Prostate gland (tissue), 2 donors: ENCODE results near the gene LFNG. TPM values are rescaled to one million over a fixed set of nuclear protein-coding genes. Genes with fewer than 3 reads are reported as not detected.

Experiments
- DNase-seq: peaks from one replicate; pipeline ENCODE4 v3.0.0-alpha.2; 2019; ENCODE audit warnings: low spot score
- H3K27ac ChIP-seq, 2 donors: fragments of 200-600 bp; sonication (generic); 2 replicates each; pipeline ENCODE4 v1.5.1; 2017 to 2019
- H3K27me3 ChIP-seq: fragments of 200-600 bp; sonication (generic); replicated peaks from 2 replicates; pipeline ENCODE4 v1.5.1; 2019; ENCODE audit not compliant: insufficient read depth
- H3K36me3 ChIP-seq, 2 donors: fragments of 200-600 bp; sonication (generic); 1 replicate in 1 of 2; 2 replicates in 1 of 2; pipeline versions ENCODE4 v1.5.1 to v1.8.1; 2017 to 2019
- H3K4me1 ChIP-seq: fragments of 200-600 bp; sonication (generic); replicated peaks from 2 replicates; pipeline ENCODE4 v1.5.1; 2019
- H3K4me3 ChIP-seq, 2 donors: fragments of 200-600 bp; sonication (generic); 2 replicates each; pipeline ENCODE4 v1.5.1; 2017 to 2019
- H3K9me3 ChIP-seq: fragments of 200-600 bp; sonication (generic); 2 replicates; pipeline ENCODE4 v1.5.1; 2017
- CTCF ChIP-seq, 4 experiments: fragments of 200-600 bp in 2 of 4; fragments of 450-650 bp in 2 of 4; sonication (generic) in 2 of 4; IDR thresholded peaks; 1 replicate in 3 of 4; 2 replicates in 1 of 4; pipeline ENCODE4 v1.5.1; 2016 to 2019; ENCODE audit warnings: antibody characterized with exemption in 4 of 4, mild to moderate bottlenecking in 2 of 4, moderate library complexity in 2 of 4
- POLR2A ChIP-seq: fragments of 450-650 bp; IDR thresholded peaks from one replicate; pipeline ENCODE4 v1.6.1; 2016; ENCODE audit warnings: antibody characterized with exemption, mild to moderate bottlenecking
- POLR2AphosphoS5 ChIP-seq: sonication (generic); formaldehyde crosslinking; IDR thresholded peaks from one replicate; pipeline ENCODE4 v1.6.1; 2017; ENCODE audit warnings: antibody characterized with exemption
- WGBS: methylation state at CpG from one replicate; pipeline ENCODE4 v1.1.5; 2018; 5-methylcytosine and 5-hydroxymethylcytosine counted together
- intact Hi-C: fragments of 100-400 bp; cut with DNase I; formaldehyde crosslinking; loops from one replicate; pipeline ENCODE4 v1.14.2; 2022
- total RNA-seq, 2 donors: library from RNA; depleted of rRNA; stranded (reverse); fragments of >200 nt; gene quantifications; one replicate each; pipeline ENCODE4 v1.1.0, GENCODE V29; 2016

The LFNG gene
- total RNA-seq, 2 donors from 2014 or later: 45.6 to 51.7 TPM

DNA sequence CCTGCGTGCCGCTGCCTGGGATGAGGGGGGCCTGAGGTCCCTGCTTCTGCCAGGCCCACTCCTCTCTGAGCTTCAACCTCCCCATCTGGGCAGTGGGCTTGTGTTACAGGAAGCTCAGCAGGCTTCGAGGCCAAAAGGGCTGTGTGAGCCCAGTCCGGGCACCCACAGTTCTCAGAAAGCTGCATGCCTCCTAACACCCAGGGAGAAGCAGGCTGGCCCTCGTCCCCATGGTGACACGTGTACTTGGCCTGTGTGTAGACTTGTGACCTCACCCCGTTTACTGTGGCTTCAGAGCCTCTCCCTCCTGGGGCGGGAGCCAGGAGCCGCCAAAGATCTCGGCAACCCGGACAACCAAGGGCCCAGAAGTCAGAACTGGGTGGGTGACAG, 41.2 kb upstream of the LFNG start:
- Histone ChIP-seq H3K27ac (peak overlapping the region; percentile 27 to 66), H3K9me3 (no peaks in the 10 kb centered on the region), H3K4me1 (peaks cover 11% of the 10 kb centered on the region), H3K4me3 (no peak overlapping the region), H3K36me3 (no peaks in the 10 kb centered on the region), H3K27me3 (no peaks in the 10 kb centered on the region)
- intact Hi-C loops: no loop called here
- 4% methylated on average over 4 of the region's 11 CpGs for WGBS
- no peak for TF ChIP-seq POLR2A
- TF ChIP-seq CTCF (IDR thresholded peaks at IDR 0.05): no peak
- TF ChIP-seq POLR2AphosphoS5: peak; percentile 44
- peak; percentile 81 for DNase-seq

- Histone ChIP-seq H3K27me3 (no peaks in the 10 kb centered on the region), H3K4me3 (no peak overlapping the region), H3K4me1 (peaks cover 11% of the 10 kb centered on the region), H3K36me3 (no peaks in the 10 kb centered on the region), H3K27ac (peak overlapping the region; percentile 27 to 66), H3K9me3 (no peaks in the 10 kb centered on the region)
- 58% methylated on average over 15 of the region's 19 CpGs for WGBS
- TF ChIP-seq CTCF (IDR thresholded peaks at IDR 0.05) (no peak), POLR2A (no peak), POLR2AphosphoS5 (no peak)
- intact Hi-C loops: no loop called here
- peak; percentile 23 for DNase-seq
These were observed 40.8 kb upstream of the LFNG start for GRCh38 chr7:2478800-2479199.

DNA sequence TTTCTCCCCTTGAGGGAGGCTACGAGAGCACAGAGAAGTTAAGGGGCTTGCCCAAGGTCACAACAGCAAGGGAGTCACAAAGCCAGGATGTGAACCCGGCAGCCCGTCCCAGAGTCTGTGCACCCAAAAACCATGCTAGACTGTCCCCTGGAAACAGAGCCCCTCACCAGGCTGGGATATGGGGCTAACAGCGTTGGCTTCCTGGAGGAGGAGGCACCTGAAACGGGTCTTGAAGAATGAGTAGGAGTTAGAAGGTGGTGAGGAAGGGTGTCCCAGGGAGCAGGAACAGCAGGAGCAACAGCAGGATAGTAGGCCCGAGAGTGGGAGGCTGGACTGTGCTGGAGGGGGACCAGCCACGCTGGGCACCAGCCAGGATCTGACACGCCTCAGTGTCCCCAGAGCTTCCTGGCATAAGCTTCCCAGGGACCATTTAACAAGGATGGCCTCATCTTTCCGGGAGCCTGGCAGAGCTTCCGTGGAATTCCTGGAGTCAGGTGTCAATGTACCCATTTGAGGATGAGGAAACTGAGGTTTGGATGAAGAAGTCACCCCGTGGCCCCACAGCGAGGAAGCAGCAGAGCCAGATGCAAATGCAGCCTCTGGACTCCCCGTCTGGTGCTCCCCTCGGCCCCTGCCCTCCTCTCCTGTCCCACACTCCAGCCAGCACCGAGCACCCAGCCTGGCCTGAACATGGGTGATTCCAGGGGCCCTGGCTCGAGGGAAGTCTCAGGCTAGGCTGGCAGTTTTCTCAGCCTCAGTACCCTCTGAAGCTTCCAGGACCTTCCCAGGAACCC, 40.1 kb upstream of the LFNG start:
- H3K9me3 ChIP-seq: no peaks in the 10 kb centered on the region
- intact Hi-C loops: no loop called here
- H3K27me3 ChIP-seq: no peaks in the 10 kb centered on the region
- H3K4me1 ChIP-seq: peaks cover 11% of the 10 kb centered on the region
- WGBS: 86% methylated on average over 16 of the region's 16 CpGs
- H3K36me3 ChIP-seq: no peaks in the 10 kb centered on the region
- no peak overlapping the region for H3K4me3 ChIP-seq
- peak overlapping the region in 1 of 2 donors; percentile 66 for H3K27ac ChIP-seq
- DNase-seq: no peak
- no peak for TF ChIP-seq POLR2A
- no peak for TF ChIP-seq CTCF (IDR thresholded peaks at IDR 0.05)
- TF ChIP-seq POLR2AphosphoS5: no peak

GRCh38 chr7:2480070-2480408, 39.5 kb upstream of the LFNG start:
- Histone ChIP-seq H3K36me3 (no peaks in the 10 kb centered on the region), H3K9me3 (no peaks in the 10 kb centered on the region), H3K27me3 (no peaks in the 10 kb centered on the region), H3K4me1 (peaks cover 11% of the 10 kb centered on the region), H3K4me3 (no peak overlapping the region), H3K27ac (no peak overlapping the region)
- intact Hi-C loops: no loop called here
- no peak for TF ChIP-seq POLR2AphosphoS5
- TF ChIP-seq POLR2A: no peak
- no peak for TF ChIP-seq CTCF (IDR thresholded peaks at IDR 0.05)
- DNase-seq: no peak
- 51% methylated on average over 20 of the region's 21 CpGs for WGBS

GRCh38 chr7:2481195-2481594, 38.4 kb upstream of the LFNG start:
- H3K27me3 ChIP-seq: no peaks in the 10 kb centered on the region
- no peak overlapping the region for H3K4me3 ChIP-seq
- no peak for TF ChIP-seq CTCF (IDR thresholded peaks at IDR 0.05)
- TF ChIP-seq POLR2A: no peak
- TF ChIP-seq POLR2AphosphoS5: no peak
- no peak overlapping the region for H3K27ac ChIP-seq
- H3K4me1 ChIP-seq: peaks cover 11% of the 10 kb centered on the region
- no peaks in the 10 kb centered on the region for H3K9me3 ChIP-seq
- 90% methylated on average over 4 of the region's 4 CpGs for WGBS
- no peaks in the 10 kb centered on the region for H3K36me3 ChIP-seq
- intact Hi-C loops: no loop called here
- no peak for DNase-seq
